Uterus (tissue), 4 donors: Measurements from ENCODE around the gene TWIST2. TPM values are rescaled to one million over a fixed set of nuclear protein-coding genes. Genes with fewer than 3 reads are reported as not detected.
A peak's percentile ranks its signal among the peaks of the same experiment; 100 is the strongest.

Experiments
- DNase-seq, 2 donors: peaks; one replicate each; pipeline ENCODE4 v3.0.0-alpha.2; 2019 to 2020
- H3K27ac ChIP-seq, 2 donors: fragments of 200-600 bp; sonication (generic); 1 replicate in 1 of 2; 2 replicates in 1 of 2; pipeline ENCODE4 v1.5.1; 2016 to 2018
- H3K27me3 ChIP-seq, 2 donors: fragments of 200-600 bp; sonication (generic); one replicate each; pipeline ENCODE4 v1.5.1; 2018 to 2019; ENCODE audit warnings: control low read depth in 1 of 2
- H3K36me3 ChIP-seq, 2 donors: fragments of 200-600 bp; sonication (generic); one replicate each; pipeline ENCODE4 v1.5.1; 2019; ENCODE audit warnings: control low read depth in 1 of 2
- H3K4me1 ChIP-seq, 2 donors: fragments of 200-600 bp; sonication (generic); one replicate each; pipeline ENCODE4 v1.5.1; 2018 to 2019; ENCODE audit warnings: control low read depth in 1 of 2
- H3K4me3 ChIP-seq, 2 donors: fragments of 200-600 bp; sonication (generic); 1 replicate in 1 of 2; 2 replicates in 1 of 2; pipeline ENCODE4 v1.5.1; 2018 to 2019; ENCODE audit warnings: mild to moderate bottlenecking in 1 of 2
- H3K9me3 ChIP-seq, 2 donors: fragments of 200-600 bp; sonication (generic); one replicate each; pipeline ENCODE4 v1.5.1; 2019; ENCODE audit warnings: control low read depth in 1 of 2
- POLR2A ChIP-seq, 2 donors: fragments of 450-650 bp; IDR thresholded peaks; one replicate each; pipeline ENCODE4 v1.6.1; 2016; ENCODE audit warnings: antibody characterized with exemption in 2 of 2, mild to moderate bottlenecking in 1 of 2, moderate library complexity in 1 of 2
- intact Hi-C: fragments of 100-400 bp; cut with DNase I; formaldehyde crosslinking; loops from one replicate; pipeline ENCODE4 v1.15.1; 2023; ENCODE audit warnings: low total_unique reads
- total RNA-seq, 4 donors: library from RNA; depleted of rRNA in 3 of 4; stranded (reverse); fragments of >200 nt in 3 of 4; gene quantifications; one replicate each; pipeline versions ENCODE4 v1.1.0 to v1.2.4, GENCODE V29; 2014 to 2023
- TF ChIP-seq, protein P1 (sequence below), 4 experiments: fragments of 200-600 bp in 2 of 4; fragments of 450-650 bp in 2 of 4; sonication (generic) in 2 of 4; IDR thresholded peaks; one replicate each; pipeline ENCODE4 v1.5.1; 2016 to 2019; ENCODE audit warnings: antibody characterized with exemption in 4 of 4, mild to moderate bottlenecking in 2 of 4, moderate library complexity in 1 of 4
- donor health status: DM: yes; HTN: yes; CAD: no.

TWIST2 gene
- total RNA-seq, 4 donors from 2014 or later, result 28.1 to 199 (median 63.9) TPM

- Histone ChIP-seq H3K4me3 (no peak overlapping the region), H3K27ac (no peak overlapping the region), H3K4me1 (no peaks in the 10 kb centered on the region), H3K36me3 (no peaks in the 10 kb centered on the region), H3K27me3 (no peaks in the 10 kb centered on the region), H3K9me3 (no peaks in the 10 kb centered on the region)
- peak in 1 of 2 donors; percentile 12 for DNase-seq
- intact Hi-C loops, result no loop called here
- no peak for TF ChIP-seq POLR2A (IDR thresholded peaks at IDR 0.05)
- TF ChIP-seq, protein P1, sequence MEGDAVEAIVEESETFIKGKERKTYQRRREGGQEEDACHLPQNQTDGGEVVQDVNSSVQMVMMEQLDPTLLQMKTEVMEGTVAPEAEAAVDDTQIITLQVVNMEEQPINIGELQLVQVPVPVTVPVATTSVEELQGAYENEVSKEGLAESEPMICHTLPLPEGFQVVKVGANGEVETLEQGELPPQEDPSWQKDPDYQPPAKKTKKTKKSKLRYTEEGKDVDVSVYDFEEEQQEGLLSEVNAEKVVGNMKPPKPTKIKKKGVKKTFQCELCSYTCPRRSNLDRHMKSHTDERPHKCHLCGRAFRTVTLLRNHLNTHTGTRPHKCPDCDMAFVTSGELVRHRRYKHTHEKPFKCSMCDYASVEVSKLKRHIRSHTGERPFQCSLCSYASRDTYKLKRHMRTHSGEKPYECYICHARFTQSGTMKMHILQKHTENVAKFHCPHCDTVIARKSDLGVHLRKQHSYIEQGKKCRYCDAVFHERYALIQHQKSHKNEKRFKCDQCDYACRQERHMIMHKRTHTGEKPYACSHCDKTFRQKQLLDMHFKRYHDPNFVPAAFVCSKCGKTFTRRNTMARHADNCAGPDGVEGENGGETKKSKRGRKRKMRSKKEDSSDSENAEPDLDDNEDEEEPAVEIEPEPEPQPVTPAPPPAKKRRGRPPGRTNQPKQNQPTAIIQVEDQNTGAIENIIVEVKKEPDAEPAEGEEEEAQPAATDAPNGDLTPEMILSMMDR (IDR thresholded peaks at IDR 0.05), result no peak
Measured at GRCh38 chr2:238946318-238947242, 98.7 kb downstream of the TWIST2 start.

DNA sequence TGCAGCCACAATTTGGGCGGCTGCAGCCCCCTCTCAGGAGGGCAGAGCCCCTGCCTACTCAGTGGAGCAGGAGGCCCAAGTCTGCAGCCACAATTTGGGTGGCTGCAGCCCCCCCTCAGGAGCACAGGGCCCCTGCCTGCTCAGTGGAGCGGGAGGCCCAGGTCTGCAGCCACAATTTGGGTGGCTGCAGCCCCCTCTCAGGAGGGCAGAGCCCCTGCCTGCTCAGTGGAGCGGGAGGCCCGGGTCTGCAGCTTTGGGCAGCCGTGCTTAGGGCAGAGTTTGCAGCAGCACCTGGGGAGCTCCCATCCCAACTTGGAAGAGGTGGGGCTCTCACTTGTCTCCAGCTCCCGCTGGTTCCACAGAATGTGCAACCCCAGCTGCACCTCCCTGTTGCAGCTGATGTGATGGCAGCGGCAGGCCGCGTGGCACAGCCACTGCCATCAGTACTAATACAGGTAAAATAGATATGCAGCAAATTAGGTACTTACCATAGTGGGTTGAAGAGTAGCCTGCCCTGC, 99.4 kb downstream of the TWIST2 start:
- Histone ChIP-seq H3K4me1 (no peaks in the 10 kb centered on the region), H3K36me3 (no peaks in the 10 kb centered on the region), H3K9me3 (no peaks in the 10 kb centered on the region), H3K4me3 (no peak overlapping the region), H3K27me3 (no peaks in the 10 kb centered on the region), H3K27ac (no peak overlapping the region)
- intact Hi-C loops, result no loop called here
- TF ChIP-seq, protein P1 (IDR thresholded peaks at IDR 0.05), result no peak
- no peak for TF ChIP-seq POLR2A (IDR thresholded peaks at IDR 0.05)
- DNase-seq, result peak in 1 of 2 donors; percentile 11

DNA sequence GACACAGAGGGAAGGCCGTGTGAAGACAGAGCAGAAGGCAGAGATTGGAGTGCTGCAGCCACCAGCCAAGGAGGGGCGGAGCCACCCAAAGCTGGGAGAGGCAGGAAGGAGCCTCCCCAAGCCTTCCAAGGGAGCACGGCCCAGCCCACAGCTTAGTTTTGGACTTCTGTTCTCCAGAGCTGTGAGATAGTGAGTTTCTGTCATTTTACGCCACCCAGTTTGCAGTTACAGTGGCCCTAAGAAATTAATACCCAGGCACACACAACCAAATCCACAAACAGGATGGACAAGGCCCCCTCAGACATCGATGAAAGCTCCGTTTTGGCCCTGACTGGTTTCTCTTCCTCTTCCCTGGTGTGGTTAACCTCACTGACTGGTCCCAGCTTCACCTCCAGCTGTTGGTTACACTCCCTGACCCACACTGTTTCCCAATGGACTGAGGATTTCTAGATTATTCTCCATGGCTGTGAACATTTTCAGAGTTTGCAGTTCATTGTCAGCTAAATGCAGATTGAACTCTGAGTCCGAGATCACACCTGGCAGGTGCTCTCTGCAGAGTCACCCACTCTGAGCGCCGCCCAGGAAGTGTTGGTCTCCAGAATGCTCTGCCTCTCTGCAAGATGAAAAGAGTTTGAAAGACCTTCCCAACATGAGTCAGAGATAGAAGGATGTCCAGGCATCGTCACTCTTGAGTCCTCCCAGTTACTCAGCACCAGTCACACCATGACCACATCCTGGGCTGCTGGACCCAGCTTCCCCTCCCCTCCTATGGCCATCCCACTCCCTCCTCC, 100.2 kb downstream of the TWIST2 start:
- peak overlapping the region in 1 of 2 donors; percentile 18 for H3K27ac ChIP-seq
- TF ChIP-seq, protein P1 (IDR thresholded peaks at IDR 0.05), result no peak
- TF ChIP-seq POLR2A (IDR thresholded peaks at IDR 0.05), result no peak
- H3K36me3 ChIP-seq, result no peaks in the 10 kb centered on the region
- H3K4me1 ChIP-seq, result no peaks in the 10 kb centered on the region
- intact Hi-C loops, result no loop called here
- DNase-seq, result peak; percentile 50 to 63
- H3K9me3 ChIP-seq, result no peaks in the 10 kb centered on the region
- H3K4me3 ChIP-seq, result no peak overlapping the region
- no peaks in the 10 kb centered on the region for H3K27me3 ChIP-seq

GRCh38 chr2:238948765-238949641, 101.1 kb downstream of the TWIST2 start:
- Histone ChIP-seq H3K27me3 (no peaks in the 10 kb centered on the region), H3K4me1 (no peaks in the 10 kb centered on the region), H3K27ac (no peak overlapping the region), H3K9me3 (no peaks in the 10 kb centered on the region), H3K4me3 (no peak overlapping the region), H3K36me3 (no peaks in the 10 kb centered on the region)
- intact Hi-C loops, result no loop called here
- TF ChIP-seq POLR2A (IDR thresholded peaks at IDR 0.05), result no peak
- TF ChIP-seq, protein P1 (IDR thresholded peaks at IDR 0.05), result no peak
- peak in 1 of 2 donors; percentile 5 for DNase-seq
